PC-9 (cell line): ENCODE measurements around the gene DOK3.

Source experiments
- CTCF ChIP-seq: fragments of 200-600 bp; sonication (generic); conservative IDR thresholded peaks from 2 replicates; pipeline ENCODE4 v1.6.1; 2017; ENCODE audit warnings: mixed run types, antibody characterized with exemption, mild to moderate bottlenecking, moderate library complexity
- EZH2 ChIP-seq: fragments of 200-600 bp; sonication (generic); IDR thresholded peaks from 2 replicates; pipeline ENCODE4 v1.8.0; 2017; ENCODE audit warnings: antibody characterized with exemption, low read depth

DNA sequence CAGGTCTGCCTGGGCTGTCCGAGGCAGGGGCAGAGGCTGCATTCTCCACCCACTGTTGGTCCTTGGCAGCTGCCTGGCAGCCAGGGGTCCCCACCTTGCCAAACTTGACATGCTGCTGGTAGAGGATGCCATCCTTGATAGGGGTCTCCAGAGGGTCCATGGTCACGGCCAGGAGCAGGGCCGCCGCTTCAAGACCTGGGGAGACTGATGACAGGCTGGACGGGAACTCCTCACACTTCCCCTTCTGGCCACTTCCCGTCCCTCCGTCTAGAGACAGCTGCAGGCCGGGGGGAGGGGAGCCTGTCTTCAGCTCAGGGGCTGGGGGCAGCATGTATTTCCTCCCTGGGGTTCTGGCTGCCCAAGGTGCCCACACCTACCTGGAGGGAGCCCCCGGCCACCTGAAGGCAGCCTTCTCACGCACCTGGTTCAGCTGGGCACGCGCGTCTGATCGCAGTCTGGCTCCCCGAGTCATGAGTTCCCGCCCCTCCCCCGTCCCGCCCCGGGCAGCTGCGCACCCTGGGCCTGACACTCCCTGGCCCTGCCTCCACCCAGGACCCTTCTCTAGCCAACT lies at the start of gene DOK3:
- TF ChIP-seq CTCF = no peak
- no peak for TF ChIP-seq EZH2
